Chondrocyte (in vitro differentiated cells): ENCODE data around the gene WDR48. TPM values are rescaled to one million over a fixed set of nuclear protein-coding genes. Genes with fewer than 3 reads are reported as not detected.
A peak's percentile ranks its signal among the peaks of the same experiment; 100 is the strongest.

Experiments used
- DNase-seq: peaks from one replicate; pipeline ENCODE4 v3.0.0; 2021; ENCODE audit warnings: mixed read lengths, low spot score
- H3K27ac Mint-ChIP-seq: one replicate; pipeline ENCODE4 v1.8.0; 2021; ENCODE audit warnings: mild to moderate bottlenecking, moderate library complexity, mixed read lengths; ENCODE audit not compliant: unreplicated experiment
- H3K27me3 Mint-ChIP-seq: 2 replicates; pipeline ENCODE4 v1.8.0; 2021; ENCODE audit warnings: low read depth, mixed read lengths
- H3K36me3 Mint-ChIP-seq: 2 replicates; pipeline ENCODE4 v1.8.0; 2021; ENCODE audit warnings: low read depth, mixed read lengths
- H3K4me1 Mint-ChIP-seq: 2 replicates; pipeline ENCODE4 v1.8.0; 2021; ENCODE audit warnings: low read depth, mild to moderate bottlenecking, mixed read lengths
- H3K4me3 Mint-ChIP-seq: one replicate; pipeline ENCODE4 v1.8.0; 2021; ENCODE audit warnings: mild to moderate bottlenecking, moderate library complexity, mixed read lengths; ENCODE audit not compliant: unreplicated experiment
- H3K9me3 Mint-ChIP-seq: 2 replicates; pipeline ENCODE4 v1.8.0; 2021; ENCODE audit warnings: low read depth, mixed read lengths
- CTCF ChIP-seq: fragments of 200-600 bp; sonication (generic); IDR thresholded peaks from 2 replicates; pipeline ENCODE4 v1.5.0; 2021; ENCODE audit warnings: antibody characterized with exemption, mild to moderate bottlenecking, moderate library complexity
- total RNA-seq: library from RNA; stranded (reverse); gene quantifications from 3 replicates; pipeline ENCODE4 v1.2.1, GENCODE V29; 2021

WDR48 gene
- total RNA-seq, 1 donor from 2014 or later: 31.8 TPM

- H3K27ac Mint-ChIP-seq: no peak overlapping the region
- no peak overlapping the region for H3K4me3 Mint-ChIP-seq
- H3K9me3 Mint-ChIP-seq: no peaks in the 10 kb centered on the region
- no peaks in the 10 kb centered on the region for H3K4me1 Mint-ChIP-seq
- TF ChIP-seq CTCF: no peak
- peak; percentile 32 for DNase-seq
- peaks cover 4% of the 10 kb centered on the region for H3K36me3 Mint-ChIP-seq
- no peaks in the 10 kb centered on the region for H3K27me3 Mint-ChIP-seq
Observed at GRCh38 chr3:39132096-39133092, 80.6 kb downstream of the WDR48 start.

- Mint-ChIP-seq H3K27ac (no peak overlapping the region), H3K36me3 (peaks cover 7% of the 10 kb centered on the region), H3K9me3 (no peaks in the 10 kb centered on the region), H3K4me1 (peaks cover 5% of the 10 kb centered on the region), H3K4me3 (no peak overlapping the region), H3K27me3 (no peaks in the 10 kb centered on the region)
- peak; percentile 49 for DNase-seq
- no peak for TF ChIP-seq CTCF
Observed at GRCh38 chr3:39133093-39133490, 81.3 kb downstream of the WDR48 start.

GRCh38 chr3:39133822-39134221, 82.0 kb downstream of the WDR48 start:
- no peak for TF ChIP-seq CTCF
- peaks cover 7% of the 10 kb centered on the region for H3K36me3 Mint-ChIP-seq
- no peak overlapping the region for H3K27ac Mint-ChIP-seq

GRCh38 chr3:39134305-39134704, 82.5 kb downstream of the WDR48 start:
- Mint-ChIP-seq H3K9me3 (no peaks in the 10 kb centered on the region), H3K36me3 (peaks cover 7% of the 10 kb centered on the region), H3K4me1 (peaks cover 10% of the 10 kb centered on the region), H3K27me3 (no peaks in the 10 kb centered on the region), H3K4me3 (no peak overlapping the region), H3K27ac (no peak overlapping the region)
- DNase-seq: no peak
- no peak for TF ChIP-seq CTCF

More at GRCh38 chr3:39133822-39134221, 82.0 kb downstream of the WDR48 start:
- H3K4me3 Mint-ChIP-seq: no peak overlapping the region
- no peaks in the 10 kb centered on the region for H3K9me3 Mint-ChIP-seq
- peaks cover 9% of the 10 kb centered on the region for H3K4me1 Mint-ChIP-seq
- H3K27me3 Mint-ChIP-seq: no peaks in the 10 kb centered on the region
- peak; percentile 28 for DNase-seq

- no peaks in the 10 kb centered on the region for H3K27me3 Mint-ChIP-seq
- TF ChIP-seq CTCF: no peak
- H3K4me3 Mint-ChIP-seq: no peak overlapping the region
- peaks cover 7% of the 10 kb centered on the region for H3K36me3 Mint-ChIP-seq
- no peak for DNase-seq
- no peak overlapping the region for H3K27ac Mint-ChIP-seq
- H3K4me1 Mint-ChIP-seq: peaks cover 19% of the 10 kb centered on the region
- no peaks in the 10 kb centered on the region for H3K9me3 Mint-ChIP-seq
Observed at GRCh38 chr3:39135170-39135805, 83.5 kb downstream of the WDR48 start.
